Right hindlimb (tissue), 1 donor: ENCODE results near the gene TMEM178B.
"Not testable (repeated sequence)": the region's sequence is repeated elsewhere in the genome, so short reads cannot be mapped to it uniquely, and the experiment has no call there.

Source experiments
- DNase-seq: peaks from one replicate; pipeline ENCODE4 v3.0.0-alpha.2; 2018

TMEM178B gene

DNA sequence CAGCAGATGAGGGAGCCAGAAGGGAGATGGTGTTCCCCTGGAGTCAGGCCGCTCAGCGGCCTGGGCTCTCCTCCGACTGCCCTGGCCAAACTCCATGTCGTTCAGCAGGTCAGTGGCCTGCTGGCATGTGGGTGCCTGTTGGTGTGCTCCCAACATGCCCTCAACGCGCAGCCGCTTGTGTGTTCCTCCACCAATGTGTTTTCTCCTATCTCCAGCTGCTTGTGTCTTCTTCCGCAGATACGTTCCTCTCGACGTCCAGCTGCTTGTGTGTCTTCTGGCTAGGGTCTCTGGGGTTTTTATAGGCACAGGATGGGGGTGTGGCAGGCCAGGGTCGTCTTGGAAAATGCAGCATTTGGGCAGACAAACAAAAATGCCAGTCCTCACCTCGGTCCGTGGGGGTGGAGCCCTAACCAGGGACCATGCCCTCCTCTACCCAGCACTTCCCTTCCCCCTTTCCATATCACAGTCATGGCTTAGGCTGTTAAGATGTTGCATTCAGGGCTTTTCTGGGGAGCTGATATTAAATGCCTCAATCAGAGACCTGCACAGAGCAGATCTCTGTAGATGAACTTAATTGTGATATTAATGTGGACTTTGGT lies 111.6 kb downstream of the TMEM178B start:
- no peak for DNase-seq

GRCh38 chr7:141189231-141189630 lies 115.4 kb downstream of the TMEM178B start:
- no peak for DNase-seq

- DNase-seq: no peak
Measured at GRCh38 chr7:141190495-141190894, 116.6 kb downstream of the TMEM178B start.

- DNase-seq: no peak
Measured at GRCh38 chr7:141191277-141191676, 117.4 kb downstream of the TMEM178B start.

GRCh38 chr7:141193066-141193465 lies 119.2 kb downstream of the TMEM178B start:
- DNase-seq: no peak

DNA sequence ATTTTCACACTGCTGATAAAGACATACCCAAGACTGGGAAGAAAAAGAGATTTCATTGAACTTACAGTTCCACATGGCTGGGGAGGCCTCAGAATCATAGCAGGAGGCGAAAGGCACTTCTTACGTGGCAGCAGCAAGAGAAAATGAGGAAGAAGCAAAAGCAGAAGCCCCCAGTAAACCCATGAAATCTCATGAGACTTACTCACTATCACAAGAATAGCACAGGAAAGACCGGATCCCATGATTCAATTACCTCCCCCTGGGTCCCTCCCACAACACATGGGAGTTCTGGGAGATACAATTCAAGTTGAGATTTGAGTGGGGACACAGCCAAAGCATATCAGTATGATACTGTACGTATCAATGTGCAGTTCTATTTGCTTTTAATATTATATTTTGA lies 121.9 kb downstream of the TMEM178B start:
- not testable (repeated sequence) for DNase-seq

DNA sequence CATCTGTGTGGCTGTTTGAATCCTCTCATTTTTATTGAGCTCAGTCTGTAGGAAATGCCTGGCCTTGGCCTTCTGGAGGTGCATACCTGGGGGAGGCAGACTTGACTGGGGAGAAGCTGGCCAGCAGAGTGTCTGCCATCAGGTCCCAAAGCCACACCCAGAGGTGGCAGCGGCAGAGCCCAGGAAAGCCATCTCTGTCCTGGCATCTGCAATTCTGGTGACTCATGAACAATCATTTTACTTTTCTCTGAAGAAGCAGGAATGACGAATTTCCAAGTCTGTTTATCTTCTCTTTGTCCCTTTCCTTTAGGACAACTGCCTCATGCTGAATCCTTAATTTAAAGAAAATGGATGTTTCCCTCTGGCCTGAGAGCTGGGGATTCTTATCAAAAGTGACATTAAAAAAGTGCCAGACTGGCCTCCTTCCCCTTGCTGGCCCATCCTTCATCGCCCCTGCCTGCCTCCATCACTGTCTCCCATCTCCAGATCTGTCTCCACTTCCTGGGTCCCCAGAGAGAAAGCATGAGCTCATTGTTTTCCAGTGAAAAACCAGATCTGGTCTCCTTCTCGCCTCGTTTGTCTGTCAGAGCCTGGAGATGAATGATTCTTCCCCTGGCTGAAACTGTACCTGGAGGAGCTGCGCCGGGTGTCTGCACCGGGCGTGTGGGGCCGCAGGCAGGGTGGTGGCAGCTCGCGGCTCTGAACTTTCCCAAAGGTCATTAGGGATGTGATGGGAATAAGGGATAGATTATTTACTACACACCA lies 124.5 kb downstream of the TMEM178B start:
- DNase-seq: no peak

DNA sequence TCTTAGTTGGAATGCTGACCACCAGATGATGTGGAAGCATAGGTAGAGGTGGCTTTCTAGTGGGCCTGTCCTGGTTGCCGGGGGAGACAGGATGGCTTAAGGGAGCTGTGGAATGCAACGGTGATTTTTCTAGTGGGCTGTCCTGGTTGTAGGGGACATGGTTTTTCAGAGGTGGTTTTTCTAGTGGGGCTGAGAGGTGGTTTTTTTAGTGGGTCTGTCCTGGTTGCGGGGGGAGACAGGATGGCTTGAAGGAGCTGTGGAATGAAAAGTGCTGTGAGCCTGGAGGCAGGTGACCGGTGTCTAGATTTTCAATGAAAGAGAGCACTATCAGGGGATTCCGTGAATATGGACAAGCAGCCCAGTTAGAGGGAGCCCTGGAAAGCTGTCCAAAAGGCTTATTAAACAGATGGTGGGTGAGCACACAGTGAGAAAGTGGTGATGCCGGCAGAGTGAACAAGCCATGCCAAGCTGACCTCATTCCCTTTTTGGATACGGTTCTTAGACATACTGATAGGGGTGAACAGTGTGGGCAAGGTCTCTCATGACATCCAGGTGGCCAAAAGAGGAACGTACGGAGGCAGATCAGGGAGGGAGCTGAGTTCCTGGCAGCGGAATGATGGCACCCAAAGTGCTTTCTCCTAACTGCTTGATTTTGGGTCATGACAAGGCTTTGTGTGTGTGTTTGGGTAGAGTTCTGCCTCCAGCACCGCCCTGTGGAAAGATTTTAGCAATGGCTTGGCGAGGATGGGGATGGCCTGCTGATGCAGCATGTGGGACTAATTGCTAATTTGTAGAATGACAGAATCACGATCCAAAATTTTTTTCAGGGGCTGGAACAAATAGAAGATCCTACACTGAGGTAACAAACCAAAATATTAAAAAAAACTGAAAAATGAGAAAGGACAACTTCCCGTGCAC lies 126.6 kb downstream of the TMEM178B start:
- DNase-seq: no peak

DNA sequence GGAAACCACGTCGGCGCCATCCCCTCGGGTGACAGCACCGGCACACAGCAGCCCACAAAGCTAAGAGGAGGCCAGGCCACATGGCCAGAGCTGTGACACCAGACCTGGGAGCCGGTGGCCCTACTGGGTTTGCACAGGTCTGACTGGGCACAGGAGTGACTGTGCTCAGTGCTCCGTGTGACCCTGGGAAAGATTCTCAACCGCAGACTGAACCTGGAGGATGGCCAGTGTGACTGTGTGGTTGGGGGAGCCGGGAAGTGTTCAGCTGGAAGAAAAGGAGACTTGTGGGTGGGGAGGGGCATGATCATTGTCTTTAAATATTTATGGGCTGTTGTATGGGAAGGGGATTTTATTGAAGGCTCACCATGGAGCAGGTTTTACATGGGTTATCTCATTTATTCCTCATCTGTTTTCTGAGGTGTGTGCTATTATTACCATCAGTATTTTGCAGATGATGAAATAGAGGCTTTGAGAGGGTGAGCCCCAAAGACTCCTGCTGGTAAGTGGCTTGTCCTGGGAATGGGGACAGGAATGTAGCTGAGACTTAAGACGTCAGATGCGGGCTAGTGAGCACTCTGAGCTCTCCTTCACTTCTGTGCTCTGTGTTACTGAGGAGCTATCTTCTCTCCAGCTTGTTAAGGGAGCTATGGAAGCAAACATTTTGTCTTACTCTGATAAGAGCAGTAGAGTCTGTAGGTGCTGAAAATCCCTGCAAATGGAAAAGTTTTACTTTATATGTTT lies 127.5 kb downstream of the TMEM178B start:
- no peak for DNase-seq

- no peak for DNase-seq
Measured at GRCh38 chr7:141202535-141202934, 128.7 kb downstream of the TMEM178B start.

- no peak for DNase-seq
Measured at GRCh38 chr7:141203177-141203576, 129.3 kb downstream of the TMEM178B start.

- DNase-seq: no peak
Measured at GRCh38 chr7:141203586-141203985, 129.7 kb downstream of the TMEM178B start.

DNA sequence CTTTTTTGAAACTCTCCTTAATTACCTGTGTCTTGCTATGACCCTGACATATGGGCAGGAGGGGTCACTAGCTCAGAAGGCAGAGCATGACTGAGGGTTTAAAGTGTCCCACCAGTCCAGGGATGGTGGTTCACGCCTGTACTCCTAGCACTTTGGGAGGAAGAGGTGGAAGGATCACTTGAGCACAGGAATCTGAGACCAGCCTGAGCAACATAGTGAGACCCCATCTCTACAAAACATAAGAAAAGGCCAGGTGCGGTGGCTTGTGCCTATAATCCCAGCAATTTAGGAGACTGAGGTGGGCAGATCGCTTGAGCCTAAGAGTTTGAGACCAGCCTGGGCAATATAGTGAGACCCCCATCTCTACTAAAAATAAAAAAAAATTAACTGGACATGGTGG lies 133.8 kb downstream of the TMEM178B start:
- DNase-seq: no peak

DNA sequence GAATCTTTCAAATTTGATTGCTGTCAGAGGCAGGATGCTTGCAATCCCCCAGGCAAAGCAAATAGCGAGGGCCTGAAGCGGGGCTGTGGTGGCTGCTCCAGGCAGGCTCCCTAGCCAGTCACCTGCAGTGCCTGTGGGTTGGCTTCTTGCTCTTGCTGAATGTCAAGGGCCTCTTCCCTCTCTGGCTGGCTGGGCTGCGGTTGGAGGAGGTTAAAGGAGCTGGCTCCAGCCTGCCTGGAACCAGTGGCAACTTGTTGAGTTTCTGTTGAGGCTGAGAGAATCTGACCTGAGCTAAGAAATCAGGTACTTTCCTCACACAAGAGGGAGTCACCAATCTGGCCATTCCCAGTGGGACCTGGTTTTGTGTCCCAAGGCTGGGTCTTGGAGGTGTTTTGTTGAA lies 134.7 kb downstream of the TMEM178B start:
- no peak for DNase-seq

DNA sequence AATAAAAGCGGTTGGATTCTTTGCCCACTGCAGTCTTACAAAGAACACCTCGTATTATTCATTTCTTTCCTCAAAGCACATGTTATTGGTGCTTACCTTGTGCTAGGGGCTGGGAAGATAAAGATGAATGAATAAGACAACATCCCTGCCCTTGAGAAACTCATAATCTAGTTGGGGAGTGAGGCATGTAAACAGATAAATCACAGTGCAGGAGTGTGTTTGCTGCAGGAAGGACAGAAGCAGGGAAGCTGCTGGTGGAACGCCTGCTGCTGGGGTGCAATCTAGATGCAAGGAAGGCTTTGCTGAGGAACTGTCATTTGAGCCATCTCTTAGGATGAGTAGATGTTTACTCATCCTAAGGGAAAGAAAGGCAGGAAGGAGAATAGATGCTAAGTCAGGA lies 135.6 kb downstream of the TMEM178B start:
- DNase-seq: no peak

- no peak for DNase-seq
Measured at GRCh38 chr7:141210862-141211261, 137.0 kb downstream of the TMEM178B start.

DNA sequence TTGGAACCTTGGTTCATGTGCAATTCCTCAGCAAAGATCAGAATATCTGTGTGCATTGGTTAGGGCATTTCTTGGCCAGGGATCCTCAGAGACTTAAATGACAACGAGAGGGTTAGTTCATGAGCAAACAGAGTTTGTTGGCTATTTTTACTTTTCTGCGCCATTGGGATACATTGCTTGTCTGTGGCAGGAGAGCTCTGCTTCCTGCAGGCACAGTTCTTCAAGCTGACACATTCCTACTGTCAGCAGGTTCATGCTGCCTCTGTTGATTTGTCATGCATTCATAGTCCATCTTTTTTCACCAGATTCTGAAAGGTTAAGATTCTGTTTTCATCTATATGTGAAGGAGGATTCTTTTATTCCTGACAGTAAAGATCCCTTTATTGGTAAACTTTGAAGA lies 139.4 kb downstream of the TMEM178B start:
- DNase-seq: no peak

DNA sequence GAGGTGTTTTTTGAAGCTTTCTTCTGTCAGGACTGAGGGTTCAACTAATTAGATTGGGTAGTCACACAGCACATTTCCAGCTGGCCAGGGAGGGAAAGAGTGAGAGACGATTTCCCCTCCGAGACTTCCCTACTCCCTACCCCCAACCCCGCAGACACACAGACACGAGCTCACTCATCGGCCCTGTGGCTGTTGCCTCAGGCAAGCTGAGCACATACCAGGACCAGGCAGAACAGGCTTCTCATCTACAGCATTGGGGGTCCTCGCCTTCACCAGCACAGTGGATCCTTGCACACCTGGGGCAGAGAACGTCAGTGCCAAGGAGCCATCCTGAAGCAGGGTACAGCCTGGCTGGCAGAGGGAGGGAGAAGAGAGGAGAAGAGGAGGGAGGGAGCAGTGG lies 144.1 kb downstream of the TMEM178B start:
- DNase-seq: no peak

GRCh38 chr7:141218941-141219340 lies 145.1 kb downstream of the TMEM178B start:
- DNase-seq: no peak

DNA sequence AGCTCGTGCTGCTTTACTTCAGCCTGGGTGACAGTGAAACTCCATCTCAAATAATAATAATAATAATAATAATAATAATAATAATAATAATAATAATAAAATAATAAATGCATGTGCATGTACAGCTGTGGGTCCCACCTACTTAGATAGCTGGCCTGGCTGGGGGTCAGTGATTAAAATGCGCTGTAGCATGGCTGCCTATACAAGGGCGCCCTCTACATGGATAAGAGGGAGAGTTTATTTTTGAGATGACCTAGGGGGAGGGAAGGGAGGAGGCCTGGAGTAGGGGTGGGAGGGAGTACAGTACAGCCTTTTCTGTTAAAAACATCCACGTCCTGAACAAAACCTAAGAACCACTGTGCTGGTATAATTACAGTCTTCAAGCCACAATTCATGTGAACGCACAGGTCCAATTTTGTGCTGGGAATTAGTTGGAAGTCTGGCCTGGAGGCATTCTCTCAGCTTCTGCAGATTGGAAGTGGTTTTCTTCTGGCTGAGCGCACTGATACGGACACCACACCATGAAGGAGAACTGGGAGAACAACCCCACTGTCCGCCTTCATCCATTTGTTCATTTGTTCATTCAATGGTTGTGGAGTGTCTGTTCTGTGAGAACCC lies 146.5 kb downstream of the TMEM178B start:
- no peak for DNase-seq

DNA sequence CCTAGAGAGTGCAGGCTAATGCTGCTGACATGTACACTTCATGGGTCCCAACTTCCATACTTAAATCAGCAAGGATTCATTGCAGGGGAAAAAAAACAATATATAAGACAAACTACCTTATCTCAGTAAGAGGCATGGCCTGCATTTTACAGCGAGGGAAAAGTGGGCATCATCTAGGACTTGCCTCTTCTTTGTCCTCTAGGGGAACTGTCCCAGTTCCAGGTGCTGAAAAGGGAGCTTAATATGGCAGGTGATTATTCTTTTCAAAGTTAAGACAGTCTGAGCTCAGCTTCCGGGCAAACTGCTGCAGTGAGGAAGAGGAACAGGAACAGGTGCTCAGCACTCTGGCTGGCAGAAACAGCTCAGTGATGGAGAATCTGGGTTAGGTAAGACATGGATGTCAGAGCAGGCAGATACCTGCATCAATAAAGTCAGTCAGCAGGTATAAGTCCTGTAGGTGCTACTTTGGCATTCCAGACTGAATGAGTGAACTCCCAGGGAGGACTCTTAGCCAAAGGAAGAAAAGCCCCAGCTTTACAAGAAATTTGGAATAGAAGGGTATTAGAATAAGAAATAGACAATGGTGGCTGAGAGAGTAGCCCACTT lies 147.2 kb downstream of the TMEM178B start:
- no peak for DNase-seq
